H9 (cell line): ENCODE results near the gene KRT36. TPM values are rescaled to one million over a fixed set of nuclear protein-coding genes. Genes with fewer than 3 reads are reported as not detected.

Source experiments
- DNase-seq: peaks from one replicate; pipeline ENCODE4 v3.0.0-alpha.2; 2017
- H2AFZ ChIP-seq: one replicate; pipeline ENCODE4 v1.6.1; 2013; ENCODE audit warnings: mild to moderate bottlenecking, low read length, control low read depth, moderate library complexity
- H2AK5ac ChIP-seq: 2 replicates; pipeline ENCODE4 v1.6.1; 2013; ENCODE audit warnings: low read length, control low read depth, mixed read lengths; ENCODE audit not compliant: insufficient read length
- H2BK120ac ChIP-seq: one replicate; pipeline ENCODE4 v1.6.1; 2013; ENCODE audit warnings: low read depth, mild to moderate bottlenecking, low read length, control low read depth, inconsistent platforms; ENCODE audit not compliant: poor library complexity, severe bottlenecking
- H2BK12ac ChIP-seq: 2 replicates; pipeline ENCODE4 v1.6.1; 2013; ENCODE audit warnings: low read length, control low read depth, mixed read lengths, low read depth; ENCODE audit not compliant: insufficient read length
- H2BK15ac ChIP-seq: 2 replicates; pipeline ENCODE4 v1.6.1; 2013; ENCODE audit warnings: low read depth, low read length, control low read depth
- H2BK20ac ChIP-seq: one replicate; pipeline ENCODE4 v1.6.1; 2013; ENCODE audit warnings: low read depth, mild to moderate bottlenecking, low read length, control low read depth, inconsistent platforms; ENCODE audit not compliant: poor library complexity, severe bottlenecking
- H2BK5ac ChIP-seq: 2 replicates; pipeline ENCODE4 v1.6.1; 2013; ENCODE audit warnings: low read length, control low read depth, mixed read lengths; ENCODE audit not compliant: insufficient read length
- H3K14ac ChIP-seq: 2 replicates; pipeline ENCODE4 v1.6.1; 2013; ENCODE audit warnings: low read length, control low read depth; ENCODE audit not compliant: insufficient read depth
- H3K18ac ChIP-seq: 2 replicates; pipeline ENCODE4 v1.6.1; 2013; ENCODE audit warnings: low read depth, mild to moderate bottlenecking, mixed read lengths, low read length, control low read depth; ENCODE audit not compliant: insufficient read length
- H3K23ac ChIP-seq: 2 replicates; pipeline ENCODE4 v1.6.1; 2013; ENCODE audit warnings: low read length, control low read depth, mixed read lengths, low read depth; ENCODE audit not compliant: insufficient read length
- H3K23me2 ChIP-seq: 2 replicates; pipeline ENCODE4 v1.6.1; 2013; ENCODE audit warnings: low read depth, mild to moderate bottlenecking, mixed read lengths, low read length, control low read depth; ENCODE audit not compliant: insufficient read length, poor library complexity, severe bottlenecking
- H3K27ac ChIP-seq: 2 replicates; pipeline ENCODE4 v1.5.1; 2013; ENCODE audit warnings: low read length, control low read depth, mixed read lengths, low read depth; ENCODE audit not compliant: insufficient read length
- H3K27me3 ChIP-seq: 2 replicates; pipeline ENCODE4 v1.6.1; 2013; ENCODE audit warnings: low read length, control low read depth, inconsistent platforms; ENCODE audit not compliant: insufficient read depth
- H3K4ac ChIP-seq: 2 replicates; pipeline ENCODE4 v1.6.1; 2013; ENCODE audit warnings: low read depth, mild to moderate bottlenecking, control low read depth, inconsistent platforms, low read length, moderate library complexity
- H3K4me1 ChIP-seq: 2 replicates; pipeline ENCODE4 v1.6.1; 2013; ENCODE audit warnings: low read length, control low read depth, inconsistent platforms; ENCODE audit not compliant: insufficient read depth
- H3K4me2 ChIP-seq: 2 replicates; pipeline ENCODE4 v1.6.1; 2013; ENCODE audit warnings: low read length, control low read depth, mixed read lengths; ENCODE audit not compliant: insufficient read length, insufficient read depth
- H3K56ac ChIP-seq: 2 replicates; pipeline ENCODE4 v1.6.1; 2013; ENCODE audit warnings: low read depth, mild to moderate bottlenecking, mixed read lengths, low read length, control low read depth; ENCODE audit not compliant: insufficient read length
- H3K79me1 ChIP-seq: 2 replicates; pipeline ENCODE4 v1.6.1; 2013; ENCODE audit warnings: low read depth, mild to moderate bottlenecking, moderate library complexity, low read length, control low read depth, inconsistent platforms; ENCODE audit not compliant: insufficient read depth, poor library complexity, severe bottlenecking
- H3K79me2 ChIP-seq: 2 replicates; pipeline ENCODE4 v1.6.1; 2013; ENCODE audit warnings: low read length, control low read depth, inconsistent platforms; ENCODE audit not compliant: insufficient read depth
- H3K9ac ChIP-seq: 2 replicates; pipeline ENCODE4 v1.6.1; 2013; ENCODE audit warnings: low read length, control low read depth, mixed read lengths; ENCODE audit not compliant: insufficient read length; ENCODE audit errors: extremely low read depth
- H3K9me3 ChIP-seq: one replicate; pipeline ENCODE4 v1.6.1; 2013; ENCODE audit warnings: low read depth, low read length, inconsistent platforms; ENCODE audit not compliant: control insufficient read depth
- H3T11ph ChIP-seq: one replicate; pipeline ENCODE4 v1.6.1; 2013; ENCODE audit warnings: mild to moderate bottlenecking, low read length, control low read depth, inconsistent platforms
- H4K20me1 ChIP-seq: one replicate; pipeline ENCODE4 v1.6.1; 2013; ENCODE audit not compliant: control insufficient read depth, insufficient read length, insufficient read depth
- H4K5ac ChIP-seq: 2 replicates; pipeline ENCODE4 v1.6.1; 2013; ENCODE audit warnings: low read depth, mild to moderate bottlenecking, mixed read lengths, low read length, control low read depth; ENCODE audit not compliant: insufficient read length
- H4K8ac ChIP-seq: replicated peaks from 2 replicates; pipeline ENCODE4 v1.6.1; 2013; ENCODE audit warnings: low read length, control low read depth, mixed read lengths, low read depth; ENCODE audit not compliant: insufficient read length
- H4K91ac ChIP-seq: 2 replicates; pipeline ENCODE4 v1.6.1; 2013; ENCODE audit warnings: low read depth, mild to moderate bottlenecking, moderate library complexity, mixed read lengths, low read length, control low read depth; ENCODE audit not compliant: insufficient read length
- H3K27ac Mint-ChIP-seq, 3 experiments: 2 replicates in 2 of 3; 3 replicates in 1 of 3; pipeline ENCODE4 v1.8.0; 2020 to 2021; ENCODE audit warnings: mixed read lengths in 3 of 3, mild to moderate bottlenecking in 1 of 3, moderate library complexity in 1 of 3
- H3K27me3 Mint-ChIP-seq: 2 replicates; pipeline ENCODE4 v1.8.0; 2021; ENCODE audit warnings: low read depth, mild to moderate bottlenecking, moderate library complexity, mixed read lengths
- H3K36me3 Mint-ChIP-seq, 3 experiments: 2 replicates in 2 of 3; 3 replicates in 1 of 3; pipeline ENCODE4 v1.8.0; 2020 to 2021; ENCODE audit warnings: low read depth in 3 of 3, mixed read lengths in 3 of 3; ENCODE audit not compliant: insufficient read depth in 1 of 3
- H3K4me1 Mint-ChIP-seq, 2 experiments: 2 replicates each; pipeline ENCODE4 v1.8.0; 2020; ENCODE audit warnings: mixed read lengths in 2 of 2
- H3K4me3 Mint-ChIP-seq, 2 experiments: 2 replicates in 1 of 2; 3 replicates in 1 of 2; pipeline ENCODE4 v1.8.0; 2020 to 2021; ENCODE audit warnings: mild to moderate bottlenecking in 2 of 2, mixed read lengths in 2 of 2, moderate library complexity in 1 of 2
- H3K9me3 Mint-ChIP-seq, 2 experiments: 2 replicates in 1 of 2; 3 replicates in 1 of 2; pipeline ENCODE4 v1.8.0; 2020; ENCODE audit warnings: mild to moderate bottlenecking in 2 of 2, mixed read lengths in 2 of 2, moderate library complexity in 1 of 2
- total RNA-seq: library from RNA; stranded (reverse); gene quantifications from 2 replicates; pipeline ENCODE4 v1.2.1, GENCODE V29; 2021
- TF ChIP-seq, protein P1 (sequence below): fragments of 200-600 bp; sonication (generic); conservative IDR thresholded peaks from 3 replicates; pipeline ENCODE4 v1.8.0; 2021; ENCODE audit warnings: antibody characterized with exemption, mild to moderate bottlenecking

The KRT36 gene
- total RNA-seq, 1 experiment from 2014 or later: not detected

DNA sequence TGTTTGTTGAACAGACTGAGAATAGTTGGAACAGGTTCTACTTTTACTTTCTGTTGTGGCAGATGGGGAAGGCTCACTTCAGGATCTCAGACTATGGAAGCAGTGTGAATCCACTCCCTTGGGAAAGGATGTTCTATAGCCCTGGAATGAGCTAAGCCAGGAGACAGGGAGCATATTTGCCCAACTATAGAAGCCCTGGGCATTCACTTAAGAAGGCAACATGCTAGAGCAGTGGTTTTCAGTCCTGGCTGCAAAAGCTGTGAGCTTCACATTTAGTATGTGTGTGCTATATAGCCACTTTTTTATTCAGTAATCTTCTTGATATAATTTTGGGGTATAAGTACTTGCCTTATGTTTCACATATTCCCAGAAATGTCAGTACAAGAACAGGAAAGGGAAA is 21.4 kb downstream of the KRT36 start:
- Mint-ChIP-seq H3K9me3 (peaks cover 9 to 11% of the 10 kb centered on the region in 2 experiments; a peak in 3 of 5 replicates), H3K4me3 (no peak overlapping the region), H3K27ac (no peak overlapping the region), H3K27me3 (peaks cover 8% of the 10 kb centered on the region), H3K36me3 (no peaks in the 10 kb centered on the region; a peak in 1 of 7 replicates), H3K4me1 (no peaks in the 10 kb centered on the region)
- Histone ChIP-seq H2AFZ (no peak overlapping the region), H2BK5ac (no peak overlapping the region), H3K79me2 (no peaks in the 10 kb centered on the region), H3T11ph (no peak overlapping the region), H3K4me1 (no peaks in the 10 kb centered on the region), H3K23ac (no peak overlapping the region), H3K4me2 (no peak overlapping the region), H2BK120ac (no peak overlapping the region), H3K14ac (no peak overlapping the region), H4K20me1 (no peaks in the 10 kb centered on the region), H4K91ac (no peak overlapping the region), H3K79me1 (no peaks in the 10 kb centered on the region), H3K4ac (no peak overlapping the region), H3K23me2 (no peaks in the 10 kb centered on the region), H2BK20ac (no peak overlapping the region), H3K27ac (no peak overlapping the region), H4K8ac (no peak overlapping the region), H2BK12ac (no peak overlapping the region), H3K27me3 (no peaks in the 10 kb centered on the region), H3K18ac (no peak overlapping the region), H4K5ac (no peak overlapping the region), H3K9me3 (no peaks in the 10 kb centered on the region), H3K56ac (no peak overlapping the region), H2AK5ac (no peak overlapping the region), H2BK15ac (no peak overlapping the region), H3K9ac (no peak overlapping the region)
- TF ChIP-seq, protein P1, sequence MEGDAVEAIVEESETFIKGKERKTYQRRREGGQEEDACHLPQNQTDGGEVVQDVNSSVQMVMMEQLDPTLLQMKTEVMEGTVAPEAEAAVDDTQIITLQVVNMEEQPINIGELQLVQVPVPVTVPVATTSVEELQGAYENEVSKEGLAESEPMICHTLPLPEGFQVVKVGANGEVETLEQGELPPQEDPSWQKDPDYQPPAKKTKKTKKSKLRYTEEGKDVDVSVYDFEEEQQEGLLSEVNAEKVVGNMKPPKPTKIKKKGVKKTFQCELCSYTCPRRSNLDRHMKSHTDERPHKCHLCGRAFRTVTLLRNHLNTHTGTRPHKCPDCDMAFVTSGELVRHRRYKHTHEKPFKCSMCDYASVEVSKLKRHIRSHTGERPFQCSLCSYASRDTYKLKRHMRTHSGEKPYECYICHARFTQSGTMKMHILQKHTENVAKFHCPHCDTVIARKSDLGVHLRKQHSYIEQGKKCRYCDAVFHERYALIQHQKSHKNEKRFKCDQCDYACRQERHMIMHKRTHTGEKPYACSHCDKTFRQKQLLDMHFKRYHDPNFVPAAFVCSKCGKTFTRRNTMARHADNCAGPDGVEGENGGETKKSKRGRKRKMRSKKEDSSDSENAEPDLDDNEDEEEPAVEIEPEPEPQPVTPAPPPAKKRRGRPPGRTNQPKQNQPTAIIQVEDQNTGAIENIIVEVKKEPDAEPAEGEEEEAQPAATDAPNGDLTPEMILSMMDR: no peak
- no peak for DNase-seq
